Measurements from ENCODE around the gene GNAT2.

GRCh38 chr1:109657970-109658369, 38.6 kb upstream of the GNAT2 start:
- TF ChIP-seq, protein P1, sequence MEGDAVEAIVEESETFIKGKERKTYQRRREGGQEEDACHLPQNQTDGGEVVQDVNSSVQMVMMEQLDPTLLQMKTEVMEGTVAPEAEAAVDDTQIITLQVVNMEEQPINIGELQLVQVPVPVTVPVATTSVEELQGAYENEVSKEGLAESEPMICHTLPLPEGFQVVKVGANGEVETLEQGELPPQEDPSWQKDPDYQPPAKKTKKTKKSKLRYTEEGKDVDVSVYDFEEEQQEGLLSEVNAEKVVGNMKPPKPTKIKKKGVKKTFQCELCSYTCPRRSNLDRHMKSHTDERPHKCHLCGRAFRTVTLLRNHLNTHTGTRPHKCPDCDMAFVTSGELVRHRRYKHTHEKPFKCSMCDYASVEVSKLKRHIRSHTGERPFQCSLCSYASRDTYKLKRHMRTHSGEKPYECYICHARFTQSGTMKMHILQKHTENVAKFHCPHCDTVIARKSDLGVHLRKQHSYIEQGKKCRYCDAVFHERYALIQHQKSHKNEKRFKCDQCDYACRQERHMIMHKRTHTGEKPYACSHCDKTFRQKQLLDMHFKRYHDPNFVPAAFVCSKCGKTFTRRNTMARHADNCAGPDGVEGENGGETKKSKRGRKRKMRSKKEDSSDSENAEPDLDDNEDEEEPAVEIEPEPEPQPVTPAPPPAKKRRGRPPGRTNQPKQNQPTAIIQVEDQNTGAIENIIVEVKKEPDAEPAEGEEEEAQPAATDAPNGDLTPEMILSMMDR (IDR thresholded peaks at IDR 0.05) = no peak
- TF ChIP-seq EZH2 (IDR thresholded peaks at IDR 0.05) (no peak), EZH2phosphoT487 (IDR thresholded peaks at IDR 0.05) (no peak)

Measured in neural progenitor cell (in vitro differentiated cells).